Stimulated activated CD4-positive, alpha-beta T cell treated with anti-CD3 and anti-CD28 coated beads, Interleukin-2, amount 100 ng/mL, for 48 hours (primary cell): ENCODE data around the gene CLEC20A.
"Not testable (repeated sequence)": the region's sequence is repeated elsewhere in the genome, so short reads cannot be mapped to it uniquely, and the experiment has no call there.

Experiments used
- DNase-seq, 2 donors: peaks; one replicate each; pipeline ENCODE4 v3.0.0-alpha.2; 2020

CLEC20A gene

DNA sequence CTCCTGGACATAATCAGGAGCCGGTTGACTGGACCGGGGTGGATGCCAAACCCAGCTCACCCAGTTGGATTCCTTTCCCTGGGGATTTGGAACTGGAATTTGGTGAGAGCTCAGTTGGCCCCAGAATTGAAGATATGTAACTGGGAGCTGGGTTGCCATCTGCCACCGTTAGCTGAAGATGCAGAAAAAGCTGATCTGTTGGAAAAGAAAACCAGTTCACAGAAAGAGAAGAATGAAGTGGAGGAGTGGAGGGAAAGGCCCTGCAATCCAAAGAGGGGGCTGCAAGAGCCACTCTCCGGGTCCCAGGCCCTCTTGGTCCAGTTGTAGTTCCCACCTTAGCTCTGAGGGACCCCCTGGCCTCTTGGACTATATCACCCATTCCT lies 32.2 kb upstream of the CLEC20A start:
- no peak for DNase-seq

DNA sequence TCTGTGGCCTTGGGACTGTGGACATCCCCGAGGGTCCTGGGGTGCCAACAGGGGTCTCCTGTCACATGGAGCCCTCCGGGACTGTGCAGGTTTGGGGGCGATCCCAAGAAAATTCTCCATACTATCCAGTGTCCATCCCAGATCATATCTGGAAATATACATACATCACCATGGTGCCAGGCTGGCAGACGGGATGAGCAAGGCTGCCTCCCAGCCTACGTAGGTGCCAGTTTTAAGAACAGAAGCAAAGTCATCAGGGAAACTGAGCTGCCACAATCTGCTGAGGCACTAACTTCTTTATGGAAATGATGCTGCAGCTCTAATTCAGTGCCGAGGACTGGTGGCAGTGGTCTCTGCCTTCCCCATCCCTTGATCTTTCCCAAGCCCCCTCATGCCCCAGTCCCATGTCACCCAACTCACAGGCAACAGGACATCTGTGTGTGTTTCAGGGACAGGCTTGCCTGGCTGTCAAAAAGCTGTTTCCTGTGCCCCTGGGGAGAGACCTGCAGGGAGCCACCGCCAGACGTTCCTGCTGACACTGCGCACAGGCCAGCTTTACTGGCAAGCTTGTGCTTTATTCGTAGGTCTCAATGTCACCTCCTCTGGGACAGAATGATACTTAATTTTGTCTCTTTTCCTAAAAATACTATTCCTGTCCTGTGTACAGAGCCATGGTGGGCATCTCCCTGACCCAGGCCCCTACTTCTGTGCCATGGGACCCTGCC lies 31.6 kb upstream of the CLEC20A start:
- no peak for DNase-seq

DNA sequence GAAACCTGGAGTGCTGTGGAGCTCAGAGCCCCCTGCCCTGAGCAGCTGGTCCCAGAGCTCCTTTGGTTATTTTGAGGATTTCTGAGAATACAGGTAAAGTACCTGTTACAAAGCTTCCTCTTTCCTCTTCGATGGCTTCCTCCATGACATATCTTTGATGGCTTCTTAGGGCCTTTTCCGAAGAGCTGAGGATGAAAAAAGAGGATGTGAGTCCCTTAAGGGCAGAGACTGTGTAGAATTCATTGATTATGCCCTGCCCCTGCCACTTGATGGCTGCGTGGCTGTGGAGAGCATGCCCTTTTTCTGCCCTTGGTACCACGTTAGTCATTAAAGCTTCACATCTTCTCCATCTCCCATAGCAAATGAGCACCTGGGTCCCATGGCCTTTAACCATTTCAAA lies 30.4 kb upstream of the CLEC20A start:
- DNase-seq: no peak

DNA sequence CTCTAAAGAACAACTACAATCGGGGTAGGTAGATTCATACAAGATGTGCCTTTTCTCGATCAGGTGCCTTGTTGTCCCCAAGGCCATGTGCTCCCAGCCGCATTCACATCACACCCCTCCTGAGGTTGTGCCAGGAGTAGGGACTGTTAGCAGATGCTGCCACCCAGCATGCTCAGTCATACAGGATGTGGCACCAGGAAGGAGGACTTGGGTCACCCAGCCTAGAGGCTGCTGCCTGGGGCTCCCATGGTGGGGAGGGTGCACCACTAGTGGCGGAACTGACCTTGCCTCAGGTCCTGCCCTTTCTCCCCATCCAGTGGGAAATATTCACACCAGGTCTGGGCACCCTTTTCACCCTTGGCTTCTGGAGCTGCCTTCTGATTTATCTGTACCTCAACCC lies 24.5 kb upstream of the CLEC20A start:
- DNase-seq: no peak

DNA sequence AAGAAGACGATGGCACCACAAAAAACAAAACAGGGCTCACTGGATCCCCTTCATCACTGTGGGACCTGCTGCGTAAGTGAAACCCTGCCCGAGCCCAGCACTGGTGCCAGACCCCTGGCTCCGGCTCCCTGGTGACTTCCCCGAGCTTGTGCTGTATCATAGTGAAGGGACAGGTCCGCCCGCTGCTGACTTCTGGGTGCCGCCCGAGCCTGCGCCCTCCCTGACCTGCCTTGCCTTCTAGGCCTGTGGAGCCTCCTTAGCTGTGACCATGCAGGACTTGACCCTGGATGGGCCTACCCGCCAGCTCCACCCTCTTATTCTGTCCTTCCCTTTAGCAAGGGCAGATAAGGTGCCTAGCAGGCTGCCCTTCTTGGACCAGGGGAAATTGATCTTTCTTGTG lies 24.0 kb upstream of the CLEC20A start:
- no peak for DNase-seq

DNA sequence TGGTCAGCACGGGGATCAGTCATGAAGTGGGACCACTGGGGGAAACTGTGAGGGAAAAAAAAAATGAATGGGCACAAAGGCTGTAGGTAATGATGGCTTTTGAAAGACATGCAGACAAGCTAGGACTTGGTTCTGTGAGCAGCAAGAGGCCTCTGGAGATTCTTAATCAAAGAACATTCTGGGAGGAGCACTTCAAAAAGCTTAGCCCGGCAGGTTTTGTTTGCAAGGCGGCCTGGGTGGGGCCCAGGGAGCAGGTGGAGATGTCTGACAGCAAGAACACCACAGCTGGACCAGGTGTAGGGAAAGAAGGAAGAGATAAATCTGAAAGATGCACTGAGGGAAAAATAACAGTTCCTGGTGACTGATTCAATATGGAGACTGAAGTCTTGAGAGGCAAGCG lies 22.1 kb upstream of the CLEC20A start:
- DNase-seq: no peak

DNA sequence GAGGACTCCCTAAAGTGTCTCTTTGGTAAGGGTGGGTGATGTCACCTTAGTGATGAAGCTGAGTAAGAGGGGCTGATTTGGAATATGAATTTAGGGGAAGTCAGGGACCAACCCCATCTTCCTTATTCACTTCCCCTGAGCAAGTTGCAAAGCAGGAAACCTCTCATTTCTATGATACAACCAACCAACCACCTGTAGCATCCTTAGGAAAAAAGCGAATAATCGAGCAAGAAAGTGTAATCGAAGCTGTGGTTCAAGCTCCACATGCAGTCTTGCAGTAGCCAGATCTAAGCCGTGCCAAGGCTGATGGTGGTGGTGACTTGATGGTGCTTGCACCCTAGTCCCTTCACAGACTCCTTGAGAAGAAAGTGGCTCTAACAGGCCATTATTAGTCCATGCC lies 19.3 kb upstream of the CLEC20A start:
- DNase-seq: no peak

DNA sequence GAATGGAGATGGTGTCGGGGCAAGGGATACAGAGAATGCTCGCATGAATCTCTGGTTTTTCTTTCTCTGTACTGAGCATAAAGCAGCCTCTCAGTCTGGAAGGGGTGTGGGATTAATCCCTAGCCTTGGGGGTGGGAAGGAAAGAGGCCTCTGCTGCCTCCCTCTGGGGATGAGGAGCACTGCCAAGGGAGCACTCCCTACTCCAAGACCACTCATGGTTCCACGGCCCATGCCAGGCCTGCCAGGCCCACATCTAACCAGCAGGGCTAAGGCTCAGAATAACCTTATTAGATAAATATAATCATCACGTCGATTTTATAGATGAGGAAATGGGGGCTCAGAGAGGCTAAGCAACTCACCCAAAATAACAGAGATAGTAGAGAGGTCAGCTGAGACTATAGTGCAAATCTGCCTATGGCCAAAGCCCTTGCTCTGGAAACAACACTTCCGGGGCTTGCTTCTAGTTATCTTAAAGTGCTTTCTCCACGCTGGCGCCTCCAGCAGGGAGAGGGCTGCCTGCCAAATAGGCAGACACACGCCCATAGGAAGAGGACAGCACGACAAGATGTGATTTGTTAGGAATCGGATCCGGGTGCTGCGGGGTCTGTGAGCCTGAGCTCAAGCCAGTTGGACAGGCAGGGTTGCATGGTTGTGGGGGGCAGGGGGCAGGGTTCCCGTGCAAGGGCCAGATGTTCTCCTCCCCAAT lies 16.7 kb upstream of the CLEC20A start:
- no peak for DNase-seq

DNA sequence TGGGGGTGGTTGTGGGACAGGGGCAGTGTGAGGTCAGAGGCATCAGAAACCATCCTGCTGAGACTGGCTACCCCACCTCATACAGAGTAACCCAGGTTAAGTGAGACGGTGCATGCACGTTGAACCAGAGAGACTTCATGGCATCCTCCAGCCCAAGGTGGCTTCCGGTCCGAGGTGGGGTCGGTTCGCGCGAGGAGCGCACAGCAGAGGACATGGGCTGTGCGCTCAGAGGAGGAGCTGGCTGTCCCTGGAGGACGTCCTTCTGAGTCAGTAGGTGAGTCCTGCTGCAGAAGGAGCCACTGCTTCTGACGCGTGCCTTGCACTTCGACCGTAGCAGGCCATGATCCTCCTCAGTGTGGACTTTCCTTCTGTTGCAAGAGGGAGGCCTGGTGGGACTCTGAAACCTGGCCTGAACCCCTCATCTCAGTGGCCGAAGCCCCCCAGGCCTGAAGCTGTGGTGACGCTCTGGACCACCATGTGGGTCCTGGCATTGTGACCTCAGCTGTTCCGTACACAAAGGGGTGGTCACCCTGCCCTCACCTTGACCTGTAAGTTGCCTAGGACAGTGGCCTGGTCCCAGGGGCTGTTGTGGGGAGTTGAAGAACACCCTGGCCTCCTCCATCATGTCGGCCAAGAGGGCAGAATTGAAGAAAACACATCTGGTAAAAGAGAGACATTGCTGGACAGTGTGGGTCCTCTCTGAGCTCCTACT lies 16.0 kb upstream of the CLEC20A start, which contains the start of gene TEX35:
TSS of gene TEX35 (plus strand) at position 544 of the 712 bp plus-strand sequence. CDS start at position 624, 80 bp downstream.
- no peak for DNase-seq

DNA sequence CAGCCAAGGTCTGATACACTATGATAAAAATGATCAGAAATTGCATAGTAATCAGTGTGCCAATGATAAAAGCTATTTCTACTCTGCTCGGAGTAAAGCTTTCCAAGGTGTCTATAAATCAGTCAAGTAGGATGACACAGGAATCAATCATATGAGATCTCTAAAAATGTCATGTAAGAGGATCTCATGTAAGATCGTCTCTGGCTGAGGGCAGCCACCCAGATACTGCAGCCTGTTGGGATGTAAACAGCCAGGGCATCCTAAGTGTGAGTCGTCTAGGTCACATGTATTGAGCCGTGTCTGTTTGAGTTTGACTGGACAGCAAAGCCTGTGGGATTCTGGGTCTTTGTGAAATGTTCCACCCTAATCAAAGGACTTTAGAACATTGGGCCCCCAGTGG lies 13.4 kb upstream of the CLEC20A start:
- DNase-seq: no peak

DNA sequence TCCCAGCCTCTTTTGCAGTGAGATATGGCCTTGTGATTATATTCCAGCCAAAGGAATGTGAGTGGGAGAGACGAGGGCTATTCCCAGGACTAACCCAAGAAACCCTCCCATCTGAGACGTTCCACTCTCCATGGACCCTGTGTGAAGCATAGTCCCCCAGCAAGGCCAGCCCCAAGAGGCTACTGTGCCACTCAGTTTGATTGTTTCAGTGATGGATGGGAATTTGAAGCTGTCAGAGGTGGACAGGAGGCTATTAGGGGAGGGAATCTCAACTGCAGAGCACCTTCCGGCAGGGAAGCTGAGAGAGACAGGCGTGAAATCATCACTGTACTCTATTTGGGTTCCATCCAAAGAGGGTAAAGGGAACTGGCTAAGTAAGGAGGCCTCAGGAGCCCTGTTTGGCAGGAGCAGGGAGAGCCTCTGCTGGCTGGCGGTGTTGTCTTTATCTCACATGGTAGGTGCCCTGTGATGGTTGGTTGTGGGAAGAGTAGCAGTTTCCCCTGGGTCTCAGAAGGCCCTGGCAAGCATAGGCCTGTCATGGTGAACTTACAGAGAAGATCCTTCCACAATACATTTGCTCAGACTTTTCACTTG lies 12.7 kb upstream of the CLEC20A start:
- DNase-seq: no peak

DNA sequence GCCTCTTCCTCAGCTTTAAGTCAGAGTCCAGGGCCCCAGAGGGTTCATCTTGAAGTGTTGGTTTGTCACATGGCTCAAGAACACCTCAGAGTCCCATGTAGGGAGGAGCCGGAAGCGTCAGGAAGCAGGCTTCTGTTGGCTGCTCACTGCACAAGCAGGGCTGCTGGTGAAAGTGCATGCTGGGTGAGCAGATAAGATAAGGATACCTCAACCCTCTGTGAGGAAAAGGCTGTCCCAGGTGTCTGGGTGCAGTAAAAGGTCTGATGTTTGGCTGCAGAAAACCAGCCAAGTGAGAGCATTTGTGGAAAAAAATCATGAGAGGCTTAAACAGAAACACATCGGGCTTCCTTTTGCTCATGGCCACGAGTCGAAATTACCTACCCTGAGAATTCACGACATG lies 9.9 kb upstream of the CLEC20A start:
- no peak for DNase-seq

DNA sequence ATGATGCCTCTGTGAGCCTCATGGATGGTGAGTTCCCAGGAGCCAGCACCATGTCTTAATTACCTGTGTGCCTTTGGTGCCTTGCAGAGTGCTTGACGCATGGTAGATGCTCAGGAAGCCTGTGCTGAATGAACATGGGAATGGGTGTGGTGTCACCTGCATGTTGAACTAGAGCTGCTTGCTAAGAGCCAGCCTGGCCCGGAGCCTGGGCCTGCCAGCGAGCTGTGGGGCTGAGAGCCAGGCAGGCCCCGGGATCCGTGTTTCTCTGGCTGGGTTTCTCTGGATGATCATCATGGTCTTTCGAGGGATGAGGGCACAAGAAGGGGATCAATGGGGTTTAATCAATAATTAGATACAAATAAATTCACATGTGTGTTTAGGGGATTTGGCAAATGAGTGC lies 9.4 kb upstream of the CLEC20A start:
- DNase-seq: no peak

DNA sequence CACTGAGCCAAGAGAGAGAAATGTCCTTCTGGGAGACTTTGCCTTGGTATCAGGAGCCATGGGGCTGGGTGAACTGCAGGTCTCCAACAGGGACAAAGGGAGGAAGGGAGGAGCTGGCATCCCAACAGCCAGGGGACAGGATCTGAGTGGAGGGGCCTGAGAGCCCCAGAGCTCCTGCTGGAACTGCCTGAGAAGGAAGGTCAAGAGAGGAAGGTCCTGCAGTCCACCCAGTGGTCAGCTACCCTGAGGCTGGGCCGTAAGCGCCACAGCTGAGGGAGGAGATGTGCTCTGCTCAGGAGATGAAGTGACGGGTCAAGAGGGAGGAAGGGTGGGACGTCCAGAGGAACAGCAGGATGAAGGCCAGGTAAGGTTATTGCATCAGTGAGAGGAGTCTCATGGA lies 7.5 kb upstream of the CLEC20A start:
- DNase-seq: no peak

DNA sequence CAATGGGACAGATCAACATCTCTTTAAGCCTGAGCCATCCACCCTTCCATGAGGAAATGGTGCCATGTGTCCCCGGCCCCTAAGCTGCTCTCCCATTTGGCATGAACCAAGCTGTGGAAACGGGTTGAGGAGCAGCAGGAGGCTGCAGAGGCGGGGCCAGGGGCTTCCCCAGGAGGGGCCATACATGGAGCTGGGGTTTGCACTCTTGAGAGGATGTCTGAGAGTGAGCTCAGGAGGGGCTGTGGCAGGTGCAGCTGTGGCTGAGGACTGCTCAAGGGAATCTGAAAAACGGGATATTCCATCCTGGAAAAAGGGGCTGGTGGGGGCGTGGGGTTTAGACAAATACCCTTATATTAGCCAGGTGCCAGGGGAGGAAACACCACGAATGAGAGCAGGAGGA lies 7.1 kb upstream of the CLEC20A start:
- no peak for DNase-seq

DNA sequence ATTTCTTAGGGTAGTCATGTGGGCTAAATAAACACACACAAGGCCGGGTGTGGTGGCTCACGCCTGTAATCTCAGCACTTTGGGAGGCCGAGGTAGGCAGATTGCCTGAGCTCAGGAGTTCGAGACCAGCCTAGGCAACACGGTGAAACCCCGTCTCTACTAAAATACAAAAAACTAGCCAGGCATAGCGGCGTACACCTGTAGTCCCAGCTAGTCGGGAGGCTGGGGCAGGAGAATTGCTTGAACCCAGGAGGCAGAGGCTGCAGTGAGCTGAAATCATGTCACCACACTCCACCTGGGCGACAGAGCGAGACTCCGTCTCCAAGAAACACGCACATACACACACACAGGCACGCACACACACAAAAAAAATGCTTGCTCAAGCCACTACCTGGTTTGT lies 6.6 kb upstream of the CLEC20A start:
- not testable (repeated sequence) for DNase-seq

DNA sequence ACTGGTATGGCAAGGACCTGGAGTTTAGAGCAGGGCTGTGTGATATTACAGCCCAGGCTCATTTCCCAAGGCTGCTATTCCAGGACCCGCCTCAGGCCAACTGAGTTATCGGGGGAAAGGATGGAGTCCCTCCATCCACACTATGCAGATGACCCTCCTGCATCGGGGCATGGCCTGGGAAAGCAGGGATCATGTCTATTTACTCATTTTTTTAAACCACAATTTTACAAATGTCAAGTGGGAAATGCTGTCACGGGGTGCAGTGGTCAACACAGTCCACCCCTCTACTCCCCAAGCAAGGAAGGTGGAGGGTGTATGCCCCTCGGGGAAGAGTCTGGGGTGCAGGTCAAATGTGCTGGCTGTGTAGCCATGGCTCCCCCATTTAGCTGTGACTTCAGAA lies 6.1 kb upstream of the CLEC20A start:
- DNase-seq: no peak

DNA sequence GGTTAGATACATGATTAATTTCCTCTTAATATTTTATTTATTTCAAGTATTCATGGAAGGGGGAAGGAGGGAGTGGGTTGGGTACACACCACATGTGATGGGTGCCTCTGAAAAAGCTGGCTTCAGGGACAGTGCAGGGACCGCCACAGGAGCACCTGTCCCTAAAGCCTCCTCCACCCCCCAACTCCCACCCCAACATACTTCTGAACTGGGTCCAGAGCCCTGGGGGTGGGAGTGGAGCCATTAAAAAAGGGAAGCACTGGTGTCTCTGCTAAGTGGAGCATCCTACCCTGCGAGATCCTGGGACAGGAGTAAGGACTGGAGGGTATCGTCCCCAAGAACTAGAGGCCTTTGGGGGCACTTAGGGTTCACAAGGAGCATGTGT lies 5.6 kb upstream of the CLEC20A start:
- no peak for DNase-seq

DNA sequence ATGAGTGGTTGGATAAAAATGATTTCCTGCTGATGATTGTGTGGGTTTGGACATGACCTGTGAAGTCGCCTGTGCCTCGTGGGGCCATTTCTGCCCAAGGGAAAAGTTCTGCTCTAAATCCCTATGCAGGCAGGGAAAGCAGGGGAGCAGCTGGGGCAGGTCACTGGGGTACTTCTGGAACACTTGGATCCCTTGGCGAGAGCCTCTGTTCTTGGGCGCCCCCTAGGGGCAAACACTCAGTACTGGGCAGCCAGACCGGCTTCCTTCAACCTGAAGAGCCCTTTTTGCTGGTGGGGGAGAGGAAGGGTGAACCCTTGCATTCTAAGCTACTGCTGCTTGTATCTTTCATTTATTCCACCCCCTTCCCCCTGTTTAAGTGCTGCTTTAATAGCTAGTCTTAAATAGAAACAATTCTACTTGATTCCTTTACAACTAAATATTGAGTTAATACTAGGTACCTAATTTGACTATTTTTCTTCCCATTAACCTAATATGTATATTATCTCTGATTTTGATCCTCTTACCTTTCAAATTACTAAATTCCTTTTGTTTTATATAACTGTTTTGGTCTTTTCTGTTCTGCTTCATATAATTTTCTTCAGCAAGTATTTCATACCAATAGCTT lies 5.1 kb upstream of the CLEC20A start:
- DNase-seq: peak; percentile 60 to 63

DNA sequence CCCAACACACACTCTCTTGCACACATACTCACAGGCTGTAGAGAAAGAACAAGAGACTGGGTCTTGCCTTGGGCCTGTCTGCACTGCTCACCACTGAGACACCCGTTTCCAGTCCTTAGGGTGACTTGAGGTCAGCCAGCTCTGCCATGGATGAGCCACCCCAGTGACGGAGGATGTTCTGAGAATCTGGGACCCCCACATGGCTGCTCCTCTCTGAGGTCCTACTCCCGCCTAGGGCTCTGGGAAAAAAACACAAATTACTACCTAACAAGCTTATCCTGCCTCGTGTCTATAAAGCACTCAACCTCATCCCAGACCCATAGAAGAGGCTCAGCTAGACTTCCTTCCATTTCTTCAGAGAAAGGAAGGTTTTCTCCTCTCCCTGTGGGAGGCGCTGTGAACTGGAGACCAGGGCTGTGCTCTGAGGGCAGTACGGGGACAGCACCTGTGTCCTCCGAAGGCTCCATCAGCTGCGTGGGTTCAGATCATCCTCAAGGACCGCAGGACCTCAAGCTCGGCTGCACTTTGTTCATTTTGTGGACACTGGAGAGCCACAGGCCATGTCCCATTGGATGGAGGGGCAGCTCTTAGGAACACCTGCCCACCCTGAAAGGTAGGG lies 4.3 kb upstream of the CLEC20A start:
- no peak for DNase-seq

DNA sequence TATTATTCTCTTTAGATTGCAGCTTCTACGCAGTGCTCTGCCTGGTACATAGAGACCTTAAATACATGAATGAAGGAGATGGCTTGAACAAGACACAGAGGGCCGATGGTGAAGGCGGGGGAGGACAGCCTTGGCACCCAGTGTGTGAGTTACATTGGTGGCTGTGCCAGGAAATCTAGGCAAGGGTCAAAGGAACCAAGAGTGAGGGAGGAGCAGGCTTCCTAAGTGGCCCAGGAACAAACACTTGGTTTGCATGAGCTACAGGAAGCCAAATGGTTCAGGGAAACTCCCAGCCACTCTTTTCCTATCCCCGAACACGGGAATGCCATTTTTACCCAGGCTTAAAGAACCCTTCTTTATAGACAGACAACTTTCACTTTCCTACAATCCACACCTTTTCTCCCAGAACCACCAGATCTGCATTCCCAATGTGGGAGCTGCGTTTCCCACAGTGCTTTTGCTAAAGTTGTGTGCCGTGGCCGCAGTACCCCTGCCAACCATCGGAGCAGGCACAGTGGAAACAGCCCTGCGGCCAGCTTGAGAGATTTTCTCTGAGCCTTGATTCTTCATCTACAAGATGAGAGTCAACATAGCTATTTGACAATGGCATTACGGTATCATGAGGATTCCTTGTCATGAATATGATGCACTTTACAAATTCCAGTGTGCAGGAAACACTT lies 3.5 kb upstream of the CLEC20A start:
- no peak for DNase-seq
